WTC11 (cell line): ENCODE results near the gene COL21A1. TPM values are rescaled to one million over a fixed set of nuclear protein-coding genes. Genes with fewer than 3 reads are reported as not detected.

Source experiments
- ATAC-seq: fragments of 200-7000 bp; cut with Tn5 transposase; 2 replicates; pipeline ENCODE4 v1.10.0; 2021; ENCODE audit warnings: mild to moderate bottlenecking, moderate library complexity
- CTCF ChIA-PET: fragments of 300-600 bp; sonication (Branson Sonifier 250); formaldehyde crosslinking; loops from one replicate; lab custom pipeline; 2021; ENCODE audit warnings: antibody characterized with exemption; lab: Charles Lee
- POLR2A ChIA-PET: fragments of 350-600 bp; sonication (Branson Sonifier 250); formaldehyde crosslinking; loops from one replicate; lab custom pipeline; 2021; ENCODE audit warnings: antibody characterized with exemption; lab: Charles Lee
- DNase-seq: peaks from one replicate; pipeline ENCODE4 v3.0.0; 2021; ENCODE audit warnings: low spot score
- H3K27ac Mint-ChIP-seq: 2 replicates; pipeline ENCODE4 v1.8.0; 2021; ENCODE audit warnings: mixed read lengths
- H3K27me3 Mint-ChIP-seq: 2 replicates; pipeline ENCODE4 v1.8.0; 2021; ENCODE audit warnings: low read depth, mild to moderate bottlenecking, moderate library complexity, mixed read lengths
- H3K36me3 Mint-ChIP-seq: 2 replicates; pipeline ENCODE4 v1.8.0; 2021; ENCODE audit warnings: mixed read lengths
- H3K4me1 Mint-ChIP-seq: 2 replicates; pipeline ENCODE4 v1.8.0; 2022; ENCODE audit warnings: mixed read lengths
- H3K4me3 Mint-ChIP-seq: 2 replicates; pipeline ENCODE4 v1.8.0; 2021; ENCODE audit warnings: mild to moderate bottlenecking, moderate library complexity, mixed read lengths
- H3K9me3 Mint-ChIP-seq: 2 replicates; pipeline ENCODE4 v1.8.0; 2021; ENCODE audit warnings: mixed read lengths
- ATF2 ChIP-seq: sonication (generic); formaldehyde crosslinking; IDR thresholded peaks from 2 replicates; pipeline ENCODE4 v1.8.1; 2022; ENCODE audit warnings: low read depth, missing genetic modification reagents, borderline replicate concordance
- CBFB ChIP-seq: sonication (generic); formaldehyde crosslinking; IDR thresholded peaks from 2 replicates; pipeline ENCODE4 v1.8.1; 2022; ENCODE audit warnings: mild to moderate bottlenecking, low read depth, missing genetic modification reagents
- CREB1 ChIP-seq: sonication (generic); formaldehyde crosslinking; IDR thresholded peaks from 2 replicates; pipeline ENCODE4 v1.8.0; 2023; ENCODE audit warnings: mild to moderate bottlenecking, missing genetic modification reagents
- E2F4 ChIP-seq: sonication (generic); formaldehyde crosslinking; IDR thresholded peaks from 2 replicates; pipeline ENCODE4 v1.8.1; 2022; ENCODE audit warnings: low read depth, mild to moderate bottlenecking, moderate library complexity, missing genetic modification reagents, borderline replicate concordance
- ELF4 ChIP-seq: sonication (generic); formaldehyde crosslinking; IDR thresholded peaks from 2 replicates; pipeline ENCODE4 v1.8.1; 2022; ENCODE audit warnings: low read depth, mild to moderate bottlenecking, moderate library complexity, missing genetic modification reagents
- ERG ChIP-seq: fragments of 250-450 bp; sonication (Bioruptor Pico); IDR thresholded peaks from 2 replicates; pipeline ENCODE4 v1.8.0; 2021; ENCODE audit warnings: mild to moderate bottlenecking
- FOXK1 ChIP-seq: sonication (generic); formaldehyde crosslinking; IDR thresholded peaks from 2 replicates; pipeline ENCODE4 v1.8.0; 2022; ENCODE audit warnings: mild to moderate bottlenecking, moderate library complexity, missing genetic modification reagents
- GABPB1 ChIP-seq: sonication (generic); formaldehyde crosslinking; IDR thresholded peaks from 2 replicates; pipeline ENCODE4 v1.8.1; 2023; ENCODE audit warnings: mild to moderate bottlenecking, missing genetic modification reagents
- GRHL2 ChIP-seq: fragments of 250-450 bp; sonication (Bioruptor Pico); IDR thresholded peaks from 2 replicates; pipeline ENCODE4 v1.8.0; 2022; ENCODE audit warnings: mild to moderate bottlenecking, moderate library complexity; ENCODE audit not compliant: insufficient replicate concordance, severe bottlenecking
- IRF2 ChIP-seq: sonication (generic); formaldehyde crosslinking; IDR thresholded peaks from 2 replicates; pipeline ENCODE4 v1.8.0; 2022; ENCODE audit warnings: low read depth, missing genetic modification reagents, borderline replicate concordance
- RORB ChIP-seq: fragments of 250-450 bp; sonication (Bioruptor Pico); IDR thresholded peaks from 2 replicates; pipeline ENCODE4 v1.9.0; 2021; ENCODE audit warnings: mild to moderate bottlenecking
- TCF7 ChIP-seq: sonication (generic); formaldehyde crosslinking; IDR thresholded peaks from 2 replicates; pipeline ENCODE4 v1.8.0; 2022; ENCODE audit warnings: mild to moderate bottlenecking, low read depth, missing genetic modification reagents, moderate library complexity
- TEAD4 ChIP-seq: sonication (generic); formaldehyde crosslinking; IDR thresholded peaks from 2 replicates; pipeline ENCODE4 v1.8.0; 2022; ENCODE audit warnings: mild to moderate bottlenecking, missing genetic modification reagents
- ZBTB21 ChIP-seq: sonication (generic); formaldehyde crosslinking; IDR thresholded peaks from 2 replicates; pipeline ENCODE4 v1.8.1; 2023; ENCODE audit warnings: mild to moderate bottlenecking, missing genetic modification reagents, borderline replicate concordance
- ZBTB43 ChIP-seq: sonication (generic); formaldehyde crosslinking; IDR thresholded peaks from 2 replicates; pipeline ENCODE4 v1.8.1; 2023; ENCODE audit warnings: mild to moderate bottlenecking, missing genetic modification reagents
- ZNF232 ChIP-seq: sonication (generic); formaldehyde crosslinking; IDR thresholded peaks from 2 replicates; pipeline ENCODE4 v1.8.0; 2022; ENCODE audit warnings: mild to moderate bottlenecking, missing genetic modification reagents
- ZSCAN18 ChIP-seq: fragments of 250-450 bp; sonication (Bioruptor Pico); IDR thresholded peaks from 2 replicates; pipeline ENCODE4 v2.1.2; 2022; ENCODE audit warnings: mild to moderate bottlenecking, moderate library complexity
- total RNA-seq: library from RNA; stranded (reverse); gene quantifications from 3 replicates; pipeline ENCODE4 v1.2.3, GENCODE V29; 2021
- TF ChIP-seq, protein P1 (sequence below): sonication (generic); formaldehyde crosslinking; conservative IDR thresholded peaks from 2 replicates; pipeline ENCODE4 v1.8.1; 2022; ENCODE audit warnings: mild to moderate bottlenecking, missing genetic modification reagents
- TF ChIP-seq, protein P2 (sequence below): sonication (generic); formaldehyde crosslinking; IDR thresholded peaks from 2 replicates; pipeline ENCODE4 v1.8.0; 2022; ENCODE audit warnings: mild to moderate bottlenecking, missing genetic modification reagents

The COL21A1 gene
- total RNA-seq, 1 experiment from 2014 or later = 4.4 TPM

DNA sequence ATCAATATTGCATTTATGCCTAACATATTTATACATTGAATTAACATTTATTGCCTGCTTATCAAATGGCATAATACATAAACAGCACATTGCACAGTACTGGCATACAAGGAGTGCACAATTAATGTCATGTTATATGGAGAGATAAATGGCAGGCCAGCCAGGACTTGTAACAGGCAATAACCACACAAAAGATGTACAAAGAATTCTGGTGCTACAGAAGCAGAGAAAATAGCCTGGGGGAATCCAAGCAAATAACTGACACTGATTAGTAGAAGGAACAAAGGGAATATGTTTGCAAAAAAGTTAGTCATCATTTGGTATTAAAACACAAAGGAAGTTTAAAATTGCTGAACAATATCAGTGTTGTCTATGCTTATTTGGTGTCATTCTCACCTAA lies 27.3 kb downstream of the COL21A1 start:
- H3K27me3 Mint-ChIP-seq = no peaks in the 10 kb centered on the region
- no peaks in the 10 kb centered on the region for H3K36me3 Mint-ChIP-seq
- ATAC-seq (no peak), DNase-seq (no peak)
- ChIA-PET CTCF (no interaction called here), POLR2A (no interaction called here)
- H3K9me3 Mint-ChIP-seq = no peaks in the 10 kb centered on the region
- H3K4me3 Mint-ChIP-seq = no peak overlapping the region
- TF ChIP-seq ERG (no peak), ATF2 (no peak), ZBTB21 (CRISPR knock-in tag) (no peak), ELF4 (CRISPR knock-in tag) (no peak), TEAD4 (CRISPR knock-in tag) (no peak), E2F4 (CRISPR knock-in tag) (no peak), CREB1 (no peak), CBFB (CRISPR knock-in tag) (no peak)
- TF ChIP-seq, protein P1, sequence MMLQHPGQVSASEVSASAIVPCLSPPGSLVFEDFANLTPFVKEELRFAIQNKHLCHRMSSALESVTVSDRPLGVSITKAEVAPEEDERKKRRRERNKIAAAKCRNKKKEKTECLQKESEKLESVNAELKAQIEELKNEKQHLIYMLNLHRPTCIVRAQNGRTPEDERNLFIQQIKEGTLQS (CRISPR knock-in tag) = no peak
- H3K4me1 Mint-ChIP-seq = peaks cover 7% of the 10 kb centered on the region
- H3K27ac Mint-ChIP-seq = no peak overlapping the region

DNA sequence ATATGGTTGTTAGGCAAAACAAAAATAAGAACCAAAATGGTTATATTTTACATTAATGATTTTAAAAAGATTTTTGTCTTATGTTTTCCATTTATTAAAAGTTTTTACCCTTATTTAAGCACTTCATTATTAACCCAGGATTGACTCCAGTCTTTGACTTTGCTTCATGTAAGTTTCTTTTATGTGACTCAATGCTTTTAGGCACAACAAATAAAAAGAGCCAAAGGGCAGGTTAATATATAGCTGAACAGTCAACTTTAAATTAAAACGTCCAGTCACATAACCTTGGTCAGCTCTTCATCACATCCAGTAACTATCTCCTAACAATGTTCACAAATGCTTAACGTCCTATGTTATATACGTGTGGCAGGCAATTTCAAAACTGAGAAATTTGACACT lies 32.7 kb downstream of the COL21A1 start:
- Mint-ChIP-seq H3K9me3 (no peaks in the 10 kb centered on the region), H3K27me3 (no peaks in the 10 kb centered on the region), H3K4me3 (no peak overlapping the region), H3K36me3 (no peaks in the 10 kb centered on the region), H3K4me1 (peaks cover 3% of the 10 kb centered on the region; the same call in 1 of the 2 replicates), H3K27ac (no peak overlapping the region)
- DNase-seq (no peak), ATAC-seq (no peak)
- TF ChIP-seq GABPB1 (CRISPR knock-in tag) = no peak
- no peak for TF ChIP-seq GRHL2 (CRISPR knock-in tag)
- TF ChIP-seq TCF7 (CRISPR knock-in tag) = no peak
- no peak for TF ChIP-seq IRF2 (CRISPR knock-in tag)
- TF ChIP-seq ZNF232 (CRISPR knock-in tag) = no peak
- TF ChIP-seq ZBTB43 = no peak
- TF ChIP-seq, protein P2, sequence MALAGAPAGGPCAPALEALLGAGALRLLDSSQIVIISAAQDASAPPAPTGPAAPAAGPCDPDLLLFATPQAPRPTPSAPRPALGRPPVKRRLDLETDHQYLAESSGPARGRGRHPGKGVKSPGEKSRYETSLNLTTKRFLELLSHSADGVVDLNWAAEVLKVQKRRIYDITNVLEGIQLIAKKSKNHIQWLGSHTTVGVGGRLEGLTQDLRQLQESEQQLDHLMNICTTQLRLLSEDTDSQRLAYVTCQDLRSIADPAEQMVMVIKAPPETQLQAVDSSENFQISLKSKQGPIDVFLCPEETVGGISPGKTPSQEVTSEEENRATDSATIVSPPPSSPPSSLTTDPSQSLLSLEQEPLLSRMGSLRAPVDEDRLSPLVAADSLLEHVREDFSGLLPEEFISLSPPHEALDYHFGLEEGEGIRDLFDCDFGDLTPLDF (CRISPR knock-in tag) = no peak
- no peak for TF ChIP-seq ZBTB21 (CRISPR knock-in tag)
- TF ChIP-seq ZSCAN18 (CRISPR knock-in tag) = no peak
- TF ChIP-seq FOXK1 (CRISPR knock-in tag) = no peak
- TF ChIP-seq RORB (CRISPR knock-in tag) = no peak
- ChIA-PET POLR2A (no interaction called here), CTCF (no interaction called here)
